GM18498 (cell line): Measurements from ENCODE around the gene SYMPK.
"Not testable (repeated sequence)": the region's sequence is repeated elsewhere in the genome, so short reads cannot be mapped to it uniquely, and the experiment has no call there.

Source experiments
- ATAC-seq: cut with Tn5 transposase; IDR thresholded peaks from one replicate; pipeline ENCODE4 v1.9.1; 2021; ENCODE audit warnings: mild to moderate bottlenecking, moderate library complexity; ENCODE audit not compliant: unreplicated experiment

The SYMPK gene

GRCh38 chr19:45809643-45810159 is 53.2 kb downstream of the SYMPK start:
- no peak for ATAC-seq

- no peak for ATAC-seq
These were observed 57.2 kb downstream of the SYMPK start for GRCh38 chr19:45805719-45806118.

- ATAC-seq, result no peak
These were observed 58.1 kb downstream of the SYMPK start for GRCh38 chr19:45804959-45805230.

GRCh38 chr19:45804140-45804958 is 58.6 kb downstream of the SYMPK start:
- no peak for ATAC-seq

- no peak for ATAC-seq
These were observed 61.3 kb downstream of the SYMPK start for GRCh38 chr19:45801603-45802175.

- ATAC-seq, result no peak
These were observed 62.8 kb downstream of the SYMPK start for GRCh38 chr19:45800070-45800553.

GRCh38 chr19:45799541-45799940 is 63.4 kb downstream of the SYMPK start:
- not testable (repeated sequence) for ATAC-seq

- no peak for ATAC-seq
These were observed 63.9 kb downstream of the SYMPK start for GRCh38 chr19:45798995-45799517.

- ATAC-seq, result no peak
These were observed 68.3 kb downstream of the SYMPK start for GRCh38 chr19:45794627-45795026.

GRCh38 chr19:45793876-45794275 is 69.1 kb downstream of the SYMPK start:
- no peak for ATAC-seq

- no peak for ATAC-seq
These were observed 69.8 kb downstream of the SYMPK start for GRCh38 chr19:45793178-45793564.

- peak; percentile 96 for ATAC-seq
These were observed 70.3 kb downstream of the SYMPK start, which contains the start of gene DMWD for GRCh38 chr19:45792470-45793177. Gene DMWD, minus strand, starts transcription at chr19:45792845. Its CDS starts 89 bp downstream, at chr19:45792756.

- ATAC-seq, result no peak
These were observed 71.0 kb downstream of the SYMPK start for GRCh38 chr19:45791744-45792469.

GRCh38 chr19:45790942-45791341 is 72.0 kb downstream of the SYMPK start:
- ATAC-seq, result no peak

GRCh38 chr19:45789035-45789786 is 73.7 kb downstream of the SYMPK start:
- no peak for ATAC-seq

GRCh38 chr19:45786533-45786894 is 76.4 kb downstream of the SYMPK start:
- no peak for ATAC-seq

- no peak for ATAC-seq
These were observed 77.0 kb downstream of the SYMPK start for GRCh38 chr19:45785781-45786532.

GRCh38 chr19:45785097-45785496 is 77.8 kb downstream of the SYMPK start:
- ATAC-seq, result no peak

GRCh38 chr19:45784096-45784495 is 78.9 kb downstream of the SYMPK start:
- no peak for ATAC-seq
